Panc1 (cell line): Measurements from ENCODE around the gene SMARCA1.

Experiments
- TF ChIP-seq, protein P1 (sequence below): fragments of 450-650 bp; IDR thresholded peaks from 2 replicates; pipeline ENCODE4 v1.5.1; 2017; ENCODE audit warnings: mild to moderate bottlenecking
- TF ChIP-seq, protein P2 (sequence below), 2 experiments: IDR thresholded peaks; 2 replicates each; pipeline ENCODE4 v1.6.1; 2011 to 2012; ENCODE audit warnings: low read depth in 2 of 2, control low read depth in 1 of 2, low read length in 1 of 2, mild to moderate bottlenecking in 1 of 2, moderate library complexity in 1 of 2; ENCODE audit not compliant: insufficient read depth in 1 of 2

DNA sequence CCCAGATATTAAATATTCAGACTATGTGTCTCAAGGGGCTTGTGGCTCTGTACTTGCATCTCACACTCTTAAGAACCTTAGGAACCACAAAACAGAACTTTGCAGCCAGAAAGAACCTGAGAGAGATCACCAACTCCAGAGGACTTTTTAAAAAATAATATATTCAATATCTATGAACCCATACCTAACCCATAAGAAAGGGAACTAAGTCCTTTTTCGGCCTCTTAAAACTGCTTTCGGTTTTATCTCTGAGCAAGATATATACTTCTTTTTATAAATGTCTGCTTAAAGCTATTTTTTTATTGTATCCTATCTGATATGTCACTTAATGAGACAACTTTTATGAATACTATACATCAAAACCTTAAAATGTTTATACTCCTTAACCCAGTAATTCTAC is 10.9 kb downstream of the SMARCA1 start:
- TF ChIP-seq, protein P1, sequence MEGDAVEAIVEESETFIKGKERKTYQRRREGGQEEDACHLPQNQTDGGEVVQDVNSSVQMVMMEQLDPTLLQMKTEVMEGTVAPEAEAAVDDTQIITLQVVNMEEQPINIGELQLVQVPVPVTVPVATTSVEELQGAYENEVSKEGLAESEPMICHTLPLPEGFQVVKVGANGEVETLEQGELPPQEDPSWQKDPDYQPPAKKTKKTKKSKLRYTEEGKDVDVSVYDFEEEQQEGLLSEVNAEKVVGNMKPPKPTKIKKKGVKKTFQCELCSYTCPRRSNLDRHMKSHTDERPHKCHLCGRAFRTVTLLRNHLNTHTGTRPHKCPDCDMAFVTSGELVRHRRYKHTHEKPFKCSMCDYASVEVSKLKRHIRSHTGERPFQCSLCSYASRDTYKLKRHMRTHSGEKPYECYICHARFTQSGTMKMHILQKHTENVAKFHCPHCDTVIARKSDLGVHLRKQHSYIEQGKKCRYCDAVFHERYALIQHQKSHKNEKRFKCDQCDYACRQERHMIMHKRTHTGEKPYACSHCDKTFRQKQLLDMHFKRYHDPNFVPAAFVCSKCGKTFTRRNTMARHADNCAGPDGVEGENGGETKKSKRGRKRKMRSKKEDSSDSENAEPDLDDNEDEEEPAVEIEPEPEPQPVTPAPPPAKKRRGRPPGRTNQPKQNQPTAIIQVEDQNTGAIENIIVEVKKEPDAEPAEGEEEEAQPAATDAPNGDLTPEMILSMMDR, result no peak
- TF ChIP-seq, protein P2, sequence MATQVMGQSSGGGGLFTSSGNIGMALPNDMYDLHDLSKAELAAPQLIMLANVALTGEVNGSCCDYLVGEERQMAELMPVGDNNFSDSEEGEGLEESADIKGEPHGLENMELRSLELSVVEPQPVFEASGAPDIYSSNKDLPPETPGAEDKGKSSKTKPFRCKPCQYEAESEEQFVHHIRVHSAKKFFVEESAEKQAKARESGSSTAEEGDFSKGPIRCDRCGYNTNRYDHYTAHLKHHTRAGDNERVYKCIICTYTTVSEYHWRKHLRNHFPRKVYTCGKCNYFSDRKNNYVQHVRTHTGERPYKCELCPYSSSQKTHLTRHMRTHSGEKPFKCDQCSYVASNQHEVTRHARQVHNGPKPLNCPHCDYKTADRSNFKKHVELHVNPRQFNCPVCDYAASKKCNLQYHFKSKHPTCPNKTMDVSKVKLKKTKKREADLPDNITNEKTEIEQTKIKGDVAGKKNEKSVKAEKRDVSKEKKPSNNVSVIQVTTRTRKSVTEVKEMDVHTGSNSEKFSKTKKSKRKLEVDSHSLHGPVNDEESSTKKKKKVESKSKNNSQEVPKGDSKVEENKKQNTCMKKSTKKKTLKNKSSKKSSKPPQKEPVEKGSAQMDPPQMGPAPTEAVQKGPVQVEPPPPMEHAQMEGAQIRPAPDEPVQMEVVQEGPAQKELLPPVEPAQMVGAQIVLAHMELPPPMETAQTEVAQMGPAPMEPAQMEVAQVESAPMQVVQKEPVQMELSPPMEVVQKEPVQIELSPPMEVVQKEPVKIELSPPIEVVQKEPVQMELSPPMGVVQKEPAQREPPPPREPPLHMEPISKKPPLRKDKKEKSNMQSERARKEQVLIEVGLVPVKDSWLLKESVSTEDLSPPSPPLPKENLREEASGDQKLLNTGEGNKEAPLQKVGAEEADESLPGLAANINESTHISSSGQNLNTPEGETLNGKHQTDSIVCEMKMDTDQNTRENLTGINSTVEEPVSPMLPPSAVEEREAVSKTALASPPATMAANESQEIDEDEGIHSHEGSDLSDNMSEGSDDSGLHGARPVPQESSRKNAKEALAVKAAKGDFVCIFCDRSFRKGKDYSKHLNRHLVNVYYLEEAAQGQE (IDR thresholded peaks at IDR 0.05; ENCODE audit: insufficient read depth in 1 of 2, low read depth in 2 of 2, low read length in 1 of 2), result no peak
